ENCODE results near the gene PDXDC1. TPM values are rescaled to one million over a fixed set of nuclear protein-coding genes. Genes with fewer than 3 reads are reported as not detected.
"Not testable (repeated sequence)": the region's sequence is repeated elsewhere in the genome, so short reads cannot be mapped to it uniquely, and the experiment has no call there.

Gene PDXDC1
- total RNA-seq, 4 donors from 2014 or later = 131 to 247 (median 201) TPM

DNA sequence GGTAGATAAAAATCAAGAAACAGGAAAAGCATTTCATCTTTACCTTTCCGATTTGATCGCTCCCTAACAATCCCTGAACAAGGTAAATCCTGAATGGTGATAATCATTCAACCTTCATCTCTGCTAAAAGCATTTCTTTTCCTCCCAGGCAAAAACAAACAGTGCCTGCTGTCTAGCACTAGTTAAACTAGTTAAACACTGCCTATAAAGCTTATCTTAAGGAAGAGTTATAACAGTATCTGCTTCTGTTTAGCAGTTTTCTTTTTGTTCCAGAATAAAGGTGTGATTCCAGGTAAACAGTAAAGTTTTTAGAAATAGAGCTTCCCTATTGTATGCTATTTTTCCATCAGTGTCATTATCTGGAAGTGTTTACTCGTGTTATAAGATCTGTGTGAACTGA is 6.4 kb downstream of the PDXDC1 start:
- not testable (repeated sequence) for H3K27me3 ChIP-seq, H3K9me3 ChIP-seq, DNase-seq
- Histone ChIP-seq H3K4me1 (peaks cover 0 to 52% (median 4%) of the 10 kb centered on the region in 4 donors), H3K27ac (peak overlapping the region in 2 of 4 donors; percentile 69 to 74), H3K4me3 (peak overlapping the region in 2 of 4 donors; percentile 17 to 35), H3K36me3 (peaks cover 0 to 13% (median 0%) of the 10 kb centered on the region in 3 donors)

DNA sequence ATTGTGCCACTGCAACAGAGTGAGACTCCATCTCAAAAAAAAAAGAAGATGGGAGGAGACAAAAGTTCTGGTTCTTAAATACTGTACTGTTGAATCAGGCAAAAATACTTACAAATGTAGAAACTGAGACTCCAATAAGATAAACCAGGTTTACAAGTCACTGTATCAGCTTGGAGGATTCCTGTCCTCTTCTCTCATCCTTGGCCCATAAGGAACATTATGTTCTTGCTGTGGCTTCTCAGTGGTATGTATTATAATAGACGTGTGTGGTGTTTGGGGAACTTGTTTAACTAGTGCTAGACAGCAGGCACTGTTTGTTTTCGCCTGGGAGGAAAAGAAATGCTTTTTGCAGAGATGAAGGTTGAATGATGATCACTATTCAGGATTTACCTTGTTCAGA is 7.7 kb downstream of the PDXDC1 start:
- Histone ChIP-seq H3K27ac (peak overlapping the region in 2 of 4 donors; percentile 22 to 57), H3K4me1 (peaks cover 0 to 39% (median 2%) of the 10 kb centered on the region in 4 donors)
- DNase-seq = not testable (repeated sequence)

DNA sequence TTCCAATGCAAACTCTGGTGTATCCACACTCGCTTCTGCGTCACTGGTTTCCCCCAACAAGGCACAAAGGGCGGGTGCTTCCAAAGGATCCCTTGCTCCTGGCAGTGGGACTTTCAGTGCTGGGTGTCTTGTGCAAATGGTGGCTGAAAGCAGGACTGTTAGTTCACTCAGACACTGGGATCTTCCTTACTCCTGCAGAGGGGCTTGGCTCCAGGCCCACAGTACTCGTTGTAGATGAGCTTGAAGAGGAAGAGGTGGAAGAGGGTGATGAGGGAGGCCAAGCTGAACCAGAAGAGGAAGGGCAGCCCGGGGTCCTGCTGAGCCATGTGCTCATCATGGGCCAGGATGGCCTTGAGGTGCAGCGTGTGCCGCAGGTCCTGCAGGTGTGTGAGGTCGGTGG is 13.3 kb downstream of the PDXDC1 start:
- not testable (repeated sequence) for H3K27ac ChIP-seq, H3K9me3 ChIP-seq, H3K27me3 ChIP-seq, H3K4me3 ChIP-seq, DNase-seq
- peaks cover 0 to 33% (median 0%) of the 10 kb centered on the region in 3 donors for H3K36me3 ChIP-seq
- peaks cover 0 to 17% (median 0%) of the 10 kb centered on the region in 4 donors for H3K4me1 ChIP-seq

More for the DNA sequence above, 7.7 kb downstream of the PDXDC1 start:
- H3K9me3 ChIP-seq, H3K4me3 ChIP-seq, H3K27me3 ChIP-seq: not testable (repeated sequence)
- H3K36me3 ChIP-seq = peaks cover 0 to 17% (median 0%) of the 10 kb centered on the region in 3 donors

DNA sequence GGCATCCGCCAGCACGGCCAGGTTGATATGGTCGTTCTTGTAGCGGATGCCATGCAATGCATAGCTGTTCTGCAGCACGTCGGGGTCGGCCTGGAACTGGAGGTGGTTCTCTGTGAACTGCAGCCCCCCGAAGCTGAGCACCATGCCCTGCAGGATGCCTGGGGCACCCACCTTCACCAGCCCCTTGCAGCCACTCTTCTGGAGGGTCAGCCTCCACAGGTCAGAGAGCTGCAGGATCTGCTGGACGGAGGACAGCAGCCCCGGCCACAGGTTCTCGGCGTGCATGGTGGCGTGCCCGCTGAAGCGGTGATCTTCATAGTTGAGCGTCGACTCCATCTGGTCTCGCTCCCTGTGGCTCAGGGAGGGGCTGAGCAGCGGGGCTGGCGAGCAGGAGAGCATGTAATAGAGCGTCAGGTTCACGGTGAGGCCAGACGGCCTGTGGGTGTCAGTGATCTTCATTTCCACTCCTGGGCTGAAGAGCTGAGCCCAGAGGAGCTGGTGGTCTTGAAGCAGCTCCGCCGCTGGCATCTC is 13.9 kb downstream of the PDXDC1 start:
- DNase-seq = peak in 1 of 3 donors; percentile 50
- not testable (repeated sequence) for H3K9me3 ChIP-seq, H3K27me3 ChIP-seq
- Histone ChIP-seq H3K4me3 (peak overlapping the region in 1 of 4 donors; percentile 18), H3K4me1 (peaks cover 0 to 17% (median 0%) of the 10 kb centered on the region in 4 donors), H3K36me3 (peaks cover 0 to 33% (median 0%) of the 10 kb centered on the region in 3 donors), H3K27ac (peak overlapping the region in 1 of 4 donors; percentile 38)

DNA sequence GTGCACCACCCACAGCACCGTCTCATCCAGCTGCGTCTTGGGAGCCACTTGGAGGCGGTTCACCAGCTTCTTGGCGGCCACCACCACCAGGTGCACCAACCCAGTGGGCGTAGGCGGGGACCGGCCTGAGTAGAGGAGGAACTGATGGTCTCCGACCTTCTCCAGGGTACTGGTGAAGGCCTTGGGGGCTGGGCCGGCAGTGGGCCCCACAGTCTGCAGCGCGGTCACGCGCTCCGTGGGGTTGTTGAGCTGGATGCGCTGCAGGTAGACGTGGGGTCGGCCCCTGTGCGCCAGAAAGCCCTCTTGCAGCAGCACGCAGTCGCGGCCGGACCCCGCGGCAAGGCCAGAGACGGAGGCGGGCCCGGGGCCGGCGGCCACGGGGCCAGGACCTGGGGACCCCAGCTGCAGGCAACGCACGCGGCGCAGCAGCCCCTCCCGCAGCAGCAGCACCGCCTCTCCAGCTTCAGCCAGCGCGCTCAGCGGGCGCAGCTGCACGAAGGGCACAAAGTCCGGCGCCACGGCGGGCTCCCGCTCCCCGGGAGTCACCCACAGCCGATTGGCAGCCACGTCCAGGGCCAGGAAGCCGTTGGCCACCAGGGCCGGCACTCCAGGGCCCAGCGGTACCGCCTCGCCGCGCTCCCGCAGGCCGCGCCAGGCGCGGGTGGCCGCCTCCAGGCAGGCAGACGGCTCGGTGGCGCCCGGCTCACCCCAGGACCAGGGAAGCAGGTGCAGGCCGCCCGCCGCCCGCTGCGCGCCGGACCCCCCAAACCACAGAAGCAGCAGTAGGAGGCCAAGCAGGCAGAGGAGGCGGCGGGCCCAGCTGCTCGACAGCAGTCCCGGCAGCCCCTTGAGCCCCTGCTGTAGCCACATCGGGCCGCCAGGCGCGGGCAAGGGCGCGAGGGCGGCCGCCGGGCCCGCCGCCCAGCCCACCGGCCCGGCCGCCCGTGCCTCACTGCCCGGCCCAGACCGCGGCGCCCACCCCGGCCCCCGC is 14.8 kb downstream of the PDXDC1 start:
- not testable (repeated sequence) for H3K27me3 ChIP-seq
- TF ChIP-seq, protein P1, sequence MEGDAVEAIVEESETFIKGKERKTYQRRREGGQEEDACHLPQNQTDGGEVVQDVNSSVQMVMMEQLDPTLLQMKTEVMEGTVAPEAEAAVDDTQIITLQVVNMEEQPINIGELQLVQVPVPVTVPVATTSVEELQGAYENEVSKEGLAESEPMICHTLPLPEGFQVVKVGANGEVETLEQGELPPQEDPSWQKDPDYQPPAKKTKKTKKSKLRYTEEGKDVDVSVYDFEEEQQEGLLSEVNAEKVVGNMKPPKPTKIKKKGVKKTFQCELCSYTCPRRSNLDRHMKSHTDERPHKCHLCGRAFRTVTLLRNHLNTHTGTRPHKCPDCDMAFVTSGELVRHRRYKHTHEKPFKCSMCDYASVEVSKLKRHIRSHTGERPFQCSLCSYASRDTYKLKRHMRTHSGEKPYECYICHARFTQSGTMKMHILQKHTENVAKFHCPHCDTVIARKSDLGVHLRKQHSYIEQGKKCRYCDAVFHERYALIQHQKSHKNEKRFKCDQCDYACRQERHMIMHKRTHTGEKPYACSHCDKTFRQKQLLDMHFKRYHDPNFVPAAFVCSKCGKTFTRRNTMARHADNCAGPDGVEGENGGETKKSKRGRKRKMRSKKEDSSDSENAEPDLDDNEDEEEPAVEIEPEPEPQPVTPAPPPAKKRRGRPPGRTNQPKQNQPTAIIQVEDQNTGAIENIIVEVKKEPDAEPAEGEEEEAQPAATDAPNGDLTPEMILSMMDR (IDR thresholded peaks at IDR 0.05) = peak in 3 of 6 experiments; percentile 41 to 53 (median 41)

DNA sequence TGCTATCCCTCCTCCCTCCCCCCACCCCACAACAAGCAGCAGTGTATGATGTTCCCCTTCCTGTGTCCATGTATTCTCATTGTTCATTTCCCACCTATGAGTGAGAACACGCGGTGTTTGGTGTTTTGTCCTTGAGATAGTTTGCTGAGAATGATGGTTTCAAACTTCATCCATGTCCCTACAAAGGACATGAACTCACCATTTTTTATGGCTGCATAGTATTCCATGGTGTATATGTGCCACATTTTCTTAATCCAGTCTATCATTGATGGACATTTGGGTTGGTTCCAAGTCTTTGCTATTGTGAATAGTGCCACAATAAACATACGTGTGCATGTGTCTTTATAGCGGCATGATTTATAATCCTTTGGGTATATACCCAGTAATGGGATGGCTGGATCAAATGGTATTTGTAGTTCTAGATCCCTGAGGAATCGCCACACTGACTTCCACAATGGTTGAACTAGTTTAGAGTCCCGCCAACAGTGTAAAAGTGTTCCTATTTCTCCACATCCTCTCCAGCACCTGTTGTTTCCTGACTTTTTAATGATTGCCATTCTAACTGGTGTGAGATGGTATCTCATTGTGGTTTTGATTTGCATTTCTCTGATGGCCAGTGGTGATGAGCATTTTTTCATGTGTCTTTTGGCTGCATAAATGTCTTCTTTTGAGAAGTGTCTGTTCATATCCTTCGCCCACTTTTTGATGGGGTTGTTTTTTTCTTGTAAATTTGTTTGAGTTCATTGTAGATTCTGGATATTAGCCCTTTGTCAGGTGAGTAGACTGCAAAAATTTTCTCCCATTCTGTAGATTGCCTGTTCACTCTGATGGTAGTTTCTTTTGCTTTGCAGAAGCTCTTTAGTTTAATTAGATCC is 18.7 kb downstream of the PDXDC1 start:
- not testable (repeated sequence) for H3K9me3 ChIP-seq, H3K27ac ChIP-seq, DNase-seq, H3K4me3 ChIP-seq, H3K27me3 ChIP-seq
- Histone ChIP-seq H3K36me3 (peaks cover 0 to 15% (median 0%) of the 10 kb centered on the region in 3 donors), H3K4me1 (peaks cover 0 to 11% (median 0%) of the 10 kb centered on the region in 4 donors)

More for the DNA sequence above, 14.8 kb downstream of the PDXDC1 start:
- H3K27ac ChIP-seq = peak overlapping the region in 2 of 4 donors; percentile 49
- H3K4me1 ChIP-seq = peaks cover 0 to 17% (median 0%) of the 10 kb centered on the region in 4 donors
- DNase-seq = peak in 1 of 3 donors; percentile 78
- H3K4me3 ChIP-seq = peak overlapping the region in 3 of 4 donors; percentile 22 to 41 (median 32)
- peaks cover 0 to 31% (median 0%) of the 10 kb centered on the region in 3 donors for H3K36me3 ChIP-seq
- H3K9me3 ChIP-seq = not testable (repeated sequence)

DNA sequence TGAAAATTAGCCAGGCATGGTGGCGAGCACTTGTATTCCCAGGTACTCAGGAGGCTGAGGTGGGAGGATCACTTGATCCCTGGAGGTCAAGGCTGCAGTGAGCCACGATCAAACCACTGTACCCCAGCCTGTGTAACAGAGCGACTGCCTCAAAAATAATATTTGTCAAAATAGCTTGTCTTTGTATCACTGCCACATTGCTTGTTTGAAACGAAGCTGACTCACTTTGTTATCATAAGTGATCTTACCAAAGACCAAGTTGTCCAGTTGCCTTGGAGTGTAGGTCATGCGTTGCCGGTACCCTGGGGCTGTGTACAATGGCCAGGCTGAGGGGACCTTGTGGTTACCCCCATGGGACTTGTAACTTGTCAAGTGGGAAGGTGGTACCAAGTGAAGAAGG is 21.9 kb downstream of the PDXDC1 start:
- not testable (repeated sequence) for DNase-seq, H3K27me3 ChIP-seq, H3K4me1 ChIP-seq, H3K9me3 ChIP-seq, H3K4me3 ChIP-seq, H3K27ac ChIP-seq
- peaks cover 0 to 28% (median 0%) of the 10 kb centered on the region in 3 donors for H3K36me3 ChIP-seq

DNA sequence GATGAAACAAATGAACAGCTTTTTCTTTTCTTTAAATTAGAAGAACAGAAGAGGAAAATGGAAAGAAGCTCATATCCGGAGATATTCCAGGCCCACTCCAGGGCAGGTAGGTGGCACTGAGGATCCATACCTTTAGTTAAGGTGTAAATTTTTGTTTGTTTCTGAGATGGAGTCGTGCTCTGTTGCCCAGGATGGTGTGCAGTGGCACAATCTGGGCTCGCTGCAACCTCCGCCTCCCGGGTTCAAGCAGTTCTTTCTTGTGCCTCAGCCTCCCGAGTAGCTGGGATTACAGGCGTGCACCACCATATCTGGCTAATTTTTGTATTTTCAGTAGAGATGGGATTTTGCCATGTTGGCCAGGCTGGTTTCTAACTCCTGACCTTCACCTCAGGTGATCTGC is 23.5 kb downstream of the PDXDC1 start:
- H3K36me3 ChIP-seq = peaks cover 0 to 32% (median 0%) of the 10 kb centered on the region in 3 donors
- not testable (repeated sequence) for H3K9me3 ChIP-seq, H3K27me3 ChIP-seq, H3K27ac ChIP-seq, DNase-seq, H3K4me3 ChIP-seq, H3K4me1 ChIP-seq

DNA sequence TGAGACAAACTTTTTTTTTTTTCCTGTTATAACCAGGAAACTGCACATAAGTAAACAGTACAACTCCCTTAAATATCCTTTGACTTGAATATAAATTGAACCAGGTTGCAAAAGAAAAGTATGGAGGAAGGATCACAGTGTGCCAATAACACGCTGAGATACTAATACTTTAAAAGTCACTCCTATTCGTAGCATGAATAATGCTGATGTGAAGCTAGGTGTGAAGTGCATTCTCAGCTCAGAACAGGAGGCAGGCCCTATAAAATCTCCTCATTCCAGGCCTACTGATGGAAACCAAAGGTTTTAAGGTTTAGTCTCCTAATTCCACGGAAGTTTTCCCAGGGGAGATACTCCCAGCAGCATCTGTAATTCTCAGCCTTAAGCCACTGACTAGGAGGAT is 25.0 kb downstream of the PDXDC1 start:
- peak overlapping the region in 2 of 4 donors; percentile 5 to 7 for H3K27ac ChIP-seq
- peaks cover 0 to 46% (median 0%) of the 10 kb centered on the region in 3 donors for H3K36me3 ChIP-seq
- not testable (repeated sequence) for H3K4me1 ChIP-seq, H3K27me3 ChIP-seq, H3K4me3 ChIP-seq, DNase-seq, H3K9me3 ChIP-seq

DNA sequence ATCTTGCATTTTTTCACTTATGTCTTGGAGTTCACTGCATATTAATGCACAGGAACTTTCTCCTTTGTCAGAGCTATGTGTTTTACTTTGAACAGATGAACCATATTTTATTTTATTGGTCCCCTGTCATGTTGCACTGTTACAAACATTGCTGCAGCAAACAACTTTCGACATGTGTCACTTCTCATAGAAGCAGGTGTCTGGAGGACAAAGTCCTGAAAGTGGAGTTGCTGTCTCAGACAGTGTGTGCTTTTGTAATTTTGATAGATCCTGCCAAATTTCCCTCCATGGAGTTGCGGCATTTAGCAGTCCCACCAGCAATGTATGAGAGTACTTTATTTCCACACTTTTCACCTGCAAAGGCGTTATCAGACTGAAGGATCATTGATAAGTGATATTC is 27.6 kb downstream of the PDXDC1 start:
- not testable (repeated sequence) for H3K4me1 ChIP-seq, DNase-seq, H3K27me3 ChIP-seq, H3K9me3 ChIP-seq, H3K4me3 ChIP-seq, H3K27ac ChIP-seq
- H3K36me3 ChIP-seq = peaks cover 0 to 66% (median 0%) of the 10 kb centered on the region in 3 donors

DNA sequence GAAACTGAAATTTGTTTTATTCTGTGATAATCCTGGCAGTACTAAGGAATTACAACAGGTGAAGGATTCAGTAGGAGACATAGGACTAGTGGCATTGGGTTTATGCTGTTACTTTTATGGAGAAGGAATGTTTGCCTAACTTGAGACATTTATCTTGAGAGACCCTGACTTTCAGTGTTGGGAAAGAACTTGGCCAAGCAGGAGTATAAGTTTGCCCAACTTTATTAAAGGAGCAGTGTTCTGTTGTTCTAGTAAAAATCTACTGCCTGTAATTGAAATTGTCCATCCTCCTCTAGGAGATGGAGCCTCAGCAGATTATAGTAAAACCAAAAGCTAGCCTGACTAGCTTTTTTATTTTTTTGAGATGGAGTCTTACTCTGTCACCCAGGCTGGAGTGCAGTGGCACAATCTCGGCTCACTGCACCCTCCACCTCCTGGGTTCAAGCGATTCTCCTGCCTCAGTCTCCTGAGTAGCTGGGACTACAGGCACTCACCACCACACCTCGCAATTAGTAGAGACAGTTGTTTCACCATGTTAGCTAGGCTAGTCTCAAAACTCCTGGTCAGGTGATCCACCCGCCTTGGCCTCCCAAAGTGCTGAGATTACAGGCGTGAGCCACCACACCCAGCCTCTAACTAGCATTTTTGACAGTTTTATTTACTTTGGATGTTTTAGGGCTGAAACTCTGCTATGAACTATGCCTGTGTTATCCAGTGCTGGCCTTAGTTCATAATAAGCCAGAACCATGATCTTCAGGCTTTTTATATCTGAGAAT is 30.7 kb downstream of the PDXDC1 start:
- H3K4me1 ChIP-seq, H3K27me3 ChIP-seq, H3K9me3 ChIP-seq, H3K4me3 ChIP-seq, H3K27ac ChIP-seq, DNase-seq: not testable (repeated sequence)
- peaks cover 0 to 65% (median 0%) of the 10 kb centered on the region in 3 donors for H3K36me3 ChIP-seq

DNA sequence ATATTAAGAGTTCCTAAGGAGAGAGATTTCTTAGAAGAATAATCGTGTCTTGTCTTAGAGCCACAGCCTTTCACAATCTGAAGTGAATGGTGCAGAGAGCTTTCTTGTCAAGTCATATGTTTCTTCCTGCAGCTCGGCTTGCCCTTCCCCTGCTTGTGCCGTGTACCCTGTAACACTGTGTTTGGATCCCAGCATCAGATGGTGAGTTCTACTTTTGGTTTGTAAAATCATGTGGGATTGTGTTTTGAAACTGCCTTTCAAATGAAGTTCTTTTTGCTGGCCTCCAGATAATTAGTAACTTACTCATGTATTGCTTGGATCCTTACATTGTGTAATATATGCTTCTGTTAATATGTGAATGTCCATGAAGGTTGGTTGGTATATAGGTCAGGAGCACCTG is 33.8 kb downstream of the PDXDC1 start:
- H3K27ac ChIP-seq, H3K4me3 ChIP-seq, H3K9me3 ChIP-seq, H3K27me3 ChIP-seq, H3K4me1 ChIP-seq: not testable (repeated sequence)
- peak in 1 of 3 donors; percentile 39 for DNase-seq
- peaks cover 0 to 76% (median 0%) of the 10 kb centered on the region in 3 donors for H3K36me3 ChIP-seq
